GM21526 (cell line): ENCODE measurements around the gene MOAP1.
"Not testable (repeated sequence)": the region's sequence is repeated elsewhere in the genome, so short reads cannot be mapped to it uniquely, and the experiment has no call there.

ENCODE experiments used
- ATAC-seq: cut with Tn5 transposase; IDR thresholded peaks from one replicate; pipeline ENCODE4 v1.9.1; 2021; ENCODE audit warnings: moderate library complexity; ENCODE audit not compliant: unreplicated experiment, low FRiP score

Gene MOAP1

GRCh38 chr14:93184391-93185348 is at the start of gene MOAP1, which contains the start of gene LYSET:
TSS of gene MOAP1 (minus strand) at chr14:93184897. CDS start at chr14:93184242, 655 bp downstream.
TSS of gene LYSET (plus strand) at chr14:93185317. CDS start at chr14:93185406, 89 bp downstream.
- peak; percentile 83 for ATAC-seq

- ATAC-seq, result not testable (repeated sequence)
Observed at GRCh38 chr14:93233078-93233477, 48.4 kb upstream of the MOAP1 start.

- no peak for ATAC-seq
Observed at GRCh38 chr14:93232159-93232558, 47.5 kb upstream of the MOAP1 start.

- no peak for ATAC-seq
Observed at GRCh38 chr14:93231129-93231979, 46.7 kb upstream of the MOAP1 start.

- no peak for ATAC-seq
Observed at GRCh38 chr14:93230539-93230938, 45.8 kb upstream of the MOAP1 start.

GRCh38 chr14:93228550-93228949 is 43.9 kb upstream of the MOAP1 start:
- no peak for ATAC-seq

GRCh38 chr14:93223565-93223964 is 38.9 kb upstream of the MOAP1 start:
- no peak for ATAC-seq

- ATAC-seq, result no peak
Observed at GRCh38 chr14:93220509-93220908, 35.8 kb upstream of the MOAP1 start.

GRCh38 chr14:93219103-93219726 is 34.5 kb upstream of the MOAP1 start:
- peak; percentile 66 for ATAC-seq

GRCh38 chr14:93214598-93214997 is 29.9 kb upstream of the MOAP1 start:
- no peak for ATAC-seq

GRCh38 chr14:93212432-93212831 is 27.7 kb upstream of the MOAP1 start:
- peak; percentile 63 for ATAC-seq

GRCh38 chr14:93207468-93208308 is 23.0 kb upstream of the MOAP1 start:
- ATAC-seq, result peak; percentile 28

GRCh38 chr14:93206793-93207467 is 22.2 kb upstream of the MOAP1 start, which contains the start of the genes GON7 and UBR7:
TSS of gene GON7 (minus strand) at chr14:93207065. CDS start at chr14:93207037, 28 bp downstream.
TSS of gene UBR7 (plus strand) at chr14:93207256. CDS start at chr14:93207292, 36 bp downstream.
- ATAC-seq, result peak; percentile 78

GRCh38 chr14:93201155-93201704 is 16.5 kb upstream of the MOAP1 start:
- no peak for ATAC-seq

- no peak for ATAC-seq
Observed at GRCh38 chr14:93200553-93200952, 15.9 kb upstream of the MOAP1 start.

- ATAC-seq, result no peak
Observed at GRCh38 chr14:93199031-93199430, 14.3 kb upstream of the MOAP1 start.

- no peak for ATAC-seq
Observed at GRCh38 chr14:93195316-93195999, 10.8 kb upstream of the MOAP1 start.

- ATAC-seq, result no peak
Observed at GRCh38 chr14:93186956-93187355, 2.3 kb upstream of the MOAP1 start.
